HEK293 (cell line): Measurements from ENCODE around the gene KRTAP5-1.

Experiments
- BCL6B ChIP-seq: fragments of 450-650 bp; formaldehyde crosslinking; IDR thresholded peaks from 2 replicates; pipeline ENCODE4 v1.5.1; 2017; ENCODE audit warnings: missing biosample characterization, missing genetic modification characterization
- CTCF ChIP-seq: fragments of 450-650 bp; formaldehyde crosslinking; IDR thresholded peaks from 2 replicates; pipeline ENCODE4 v1.5.1; 2016; ENCODE audit warnings: missing biosample characterization, missing genetic modification characterization
- KLF9 ChIP-seq: fragments of 450-650 bp; formaldehyde crosslinking; IDR thresholded peaks from 2 replicates; pipeline ENCODE4 v1.5.1; 2016; ENCODE audit warnings: missing biosample characterization, missing genetic modification characterization, low read depth
- REPIN1 ChIP-seq: fragments of 450-650 bp; formaldehyde crosslinking; IDR thresholded peaks from 2 replicates; pipeline ENCODE4 v1.5.1; 2017; ENCODE audit warnings: missing biosample characterization, missing genetic modification characterization, low read depth
- SALL2 ChIP-seq: fragments of 450-650 bp; formaldehyde crosslinking; IDR thresholded peaks from 2 replicates; pipeline ENCODE4 v1.5.0; 2017; ENCODE audit warnings: missing biosample characterization, mild to moderate bottlenecking, missing genetic modification characterization, borderline replicate concordance
- ZBTB1 ChIP-seq: fragments of 450-650 bp; formaldehyde crosslinking; IDR thresholded peaks from 2 replicates; pipeline ENCODE4 v1.5.1; 2016; ENCODE audit warnings: missing biosample characterization, missing genetic modification characterization
- ZBTB10 ChIP-seq: fragments of 450-650 bp; formaldehyde crosslinking; IDR thresholded peaks from 2 replicates; pipeline ENCODE4 v1.5.1; 2016; ENCODE audit warnings: missing biosample characterization, missing genetic modification characterization
- ZNF138 ChIP-seq: fragments of 450-650 bp; formaldehyde crosslinking; IDR thresholded peaks from 2 replicates; pipeline ENCODE4 v1.5.1; 2016; ENCODE audit warnings: missing biosample characterization, missing genetic modification characterization, borderline replicate concordance
- ZNF24 ChIP-seq: fragments of 450-650 bp; formaldehyde crosslinking; IDR thresholded peaks from 2 replicates; pipeline ENCODE4 v1.5.1; 2016; ENCODE audit warnings: missing biosample characterization, missing genetic modification characterization
- ZNF266 ChIP-seq: fragments of 450-650 bp; formaldehyde crosslinking; IDR thresholded peaks from 2 replicates; pipeline ENCODE4 v1.5.1; 2016; ENCODE audit warnings: missing biosample characterization, missing genetic modification characterization, low read depth
- ZNF311 ChIP-seq: fragments of 450-650 bp; formaldehyde crosslinking; IDR thresholded peaks from 2 replicates; pipeline ENCODE4 v1.5.1; 2017; ENCODE audit warnings: missing biosample characterization, missing genetic modification characterization, borderline replicate concordance
- ZNF610 ChIP-seq: fragments of 450-650 bp; formaldehyde crosslinking; IDR thresholded peaks from 2 replicates; pipeline ENCODE4 v1.5.1; 2016; ENCODE audit warnings: missing biosample characterization, missing genetic modification characterization, borderline replicate concordance
- TF ChIP-seq, protein P1 (sequence below): fragments of 450-650 bp; formaldehyde crosslinking; IDR thresholded peaks from 2 replicates; pipeline ENCODE4 v1.5.1; 2017; ENCODE audit warnings: missing biosample characterization, missing genetic modification characterization

- TF ChIP-seq CTCF (no peak), ZBTB1 (tag by site-specific recombination) (no peak), ZNF266 (tag by site-specific recombination) (no peak), ZNF24 (no peak), ZNF610 (tag by site-specific recombination) (no peak), ZBTB10 (tag by site-specific recombination) (no peak), ZNF138 (tag by site-specific recombination) (no peak), BCL6B (tag by site-specific recombination) (no peak), SALL2 (tag by site-specific recombination) (no peak), REPIN1 (tag by site-specific recombination) (no peak), ZNF311 (no peak), KLF9 (tag by site-specific recombination) (no peak)
- TF ChIP-seq, protein P1, sequence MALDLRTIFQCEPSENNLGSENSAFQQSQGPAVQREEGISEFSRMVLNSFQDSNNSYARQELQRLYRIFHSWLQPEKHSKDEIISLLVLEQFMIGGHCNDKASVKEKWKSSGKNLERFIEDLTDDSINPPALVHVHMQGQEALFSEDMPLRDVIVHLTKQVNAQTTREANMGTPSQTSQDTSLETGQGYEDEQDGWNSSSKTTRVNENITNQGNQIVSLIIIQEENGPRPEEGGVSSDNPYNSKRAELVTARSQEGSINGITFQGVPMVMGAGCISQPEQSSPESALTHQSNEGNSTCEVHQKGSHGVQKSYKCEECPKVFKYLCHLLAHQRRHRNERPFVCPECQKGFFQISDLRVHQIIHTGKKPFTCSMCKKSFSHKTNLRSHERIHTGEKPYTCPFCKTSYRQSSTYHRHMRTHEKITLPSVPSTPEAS (tag by site-specific recombination): no peak
Observed at GRCh38 chr11:1544536-1544935, 40.5 kb downstream of the KRTAP5-1 start.
